Left hindlimb (tissue), 1 donor: ENCODE results near the gene DDX20.
A peak's percentile ranks its signal among the peaks of the same experiment; 100 is the strongest.

Experiments used
- DNase-seq: peaks from one replicate; pipeline ENCODE4 v3.0.0-alpha.2; 2018

The DDX20 gene, protein sequence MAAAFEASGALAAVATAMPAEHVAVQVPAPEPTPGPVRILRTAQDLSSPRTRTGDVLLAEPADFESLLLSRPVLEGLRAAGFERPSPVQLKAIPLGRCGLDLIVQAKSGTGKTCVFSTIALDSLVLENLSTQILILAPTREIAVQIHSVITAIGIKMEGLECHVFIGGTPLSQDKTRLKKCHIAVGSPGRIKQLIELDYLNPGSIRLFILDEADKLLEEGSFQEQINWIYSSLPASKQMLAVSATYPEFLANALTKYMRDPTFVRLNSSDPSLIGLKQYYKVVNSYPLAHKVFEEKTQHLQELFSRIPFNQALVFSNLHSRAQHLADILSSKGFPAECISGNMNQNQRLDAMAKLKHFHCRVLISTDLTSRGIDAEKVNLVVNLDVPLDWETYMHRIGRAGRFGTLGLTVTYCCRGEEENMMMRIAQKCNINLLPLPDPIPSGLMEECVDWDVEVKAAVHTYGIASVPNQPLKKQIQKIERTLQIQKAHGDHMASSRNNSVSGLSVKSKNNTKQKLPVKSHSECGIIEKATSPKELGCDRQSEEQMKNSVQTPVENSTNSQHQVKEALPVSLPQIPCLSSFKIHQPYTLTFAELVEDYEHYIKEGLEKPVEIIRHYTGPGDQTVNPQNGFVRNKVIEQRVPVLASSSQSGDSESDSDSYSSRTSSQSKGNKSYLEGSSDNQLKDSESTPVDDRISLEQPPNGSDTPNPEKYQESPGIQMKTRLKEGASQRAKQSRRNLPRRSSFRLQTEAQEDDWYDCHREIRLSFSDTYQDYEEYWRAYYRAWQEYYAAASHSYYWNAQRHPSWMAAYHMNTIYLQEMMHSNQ

DNA sequence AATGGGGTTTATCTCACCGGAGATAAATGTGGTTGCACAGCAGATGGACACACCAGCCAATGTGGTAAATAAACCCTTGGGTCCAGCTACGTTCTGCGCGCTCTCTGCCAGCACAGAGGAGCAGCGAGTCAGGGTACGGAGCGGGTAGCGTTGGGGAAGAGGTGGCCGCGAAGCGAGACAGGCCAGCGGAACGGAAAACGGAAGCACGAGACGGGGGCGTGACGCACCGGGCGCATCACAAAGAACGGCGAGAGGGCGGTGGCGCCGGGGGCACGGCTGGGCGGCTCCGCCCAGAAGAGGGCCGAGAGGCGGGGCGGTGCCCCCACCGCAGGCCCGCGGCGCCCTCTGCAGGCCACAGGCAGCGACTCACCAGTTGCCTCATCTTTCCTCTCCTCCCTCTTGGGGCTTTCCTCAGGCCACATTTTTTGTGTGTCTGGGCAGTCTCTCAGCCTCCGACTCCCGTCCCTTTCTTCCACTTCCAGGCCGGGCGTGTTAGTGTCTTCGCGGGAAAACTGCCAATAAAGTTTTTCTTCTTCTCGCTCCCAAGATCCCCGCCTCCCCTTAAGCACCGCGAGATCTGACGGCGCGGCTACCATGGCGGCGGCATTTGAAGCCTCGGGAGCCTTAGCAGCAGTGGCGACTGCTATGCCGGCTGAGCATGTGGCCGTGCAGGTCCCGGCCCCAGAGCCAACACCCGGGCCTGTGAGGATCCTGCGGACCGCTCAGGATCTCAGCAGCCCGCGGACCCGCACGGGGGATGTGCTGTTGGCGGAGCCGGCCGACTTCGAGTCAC lies at the start of gene DDX20:
TSS of gene DDX20 (plus strand) at position 571 of the 793 bp plus-strand sequence. CDS start at position 595, 24 bp downstream.
- peak; percentile 94 for DNase-seq

DNA sequence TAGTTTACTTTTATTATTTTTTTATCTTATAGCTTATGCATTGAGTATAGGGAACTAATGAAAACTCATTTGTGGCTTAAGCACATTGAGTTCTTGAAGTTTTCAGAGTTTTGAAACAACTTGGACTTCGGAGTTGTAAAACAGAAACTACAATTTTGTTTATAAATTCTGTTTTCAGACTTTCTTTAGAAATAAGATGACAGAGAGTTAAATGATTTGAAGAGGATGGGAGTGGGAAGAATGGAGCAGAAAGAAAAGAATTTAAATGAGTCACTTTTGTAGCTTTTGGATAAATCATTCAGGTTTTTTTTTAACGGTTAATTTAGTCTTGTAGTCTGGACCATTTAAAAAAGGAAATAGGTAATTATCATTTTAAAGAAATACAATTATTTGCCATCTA lies 48.8 kb upstream of the DDX20 start:
- no peak for DNase-seq

DNA sequence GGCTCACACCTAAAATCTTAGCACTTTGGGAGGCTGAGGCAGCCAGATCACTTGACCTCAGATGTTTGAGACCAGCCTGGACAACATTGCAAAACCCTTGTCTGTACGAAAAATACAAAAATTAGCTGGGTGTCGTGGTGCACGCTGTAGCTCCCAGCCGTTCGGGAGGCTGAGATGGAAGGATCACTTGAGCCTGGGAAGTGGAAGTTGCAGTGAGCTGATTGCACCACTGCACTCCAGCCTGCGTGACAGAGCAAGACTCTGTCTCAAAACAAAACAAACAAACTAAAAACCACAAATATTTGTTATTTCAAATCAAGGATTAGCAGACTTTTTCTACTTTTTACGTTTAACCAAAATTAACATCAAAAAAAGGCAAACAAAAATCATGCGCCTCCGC lies 47.8 kb upstream of the DDX20 start:
- no peak for DNase-seq

DNA sequence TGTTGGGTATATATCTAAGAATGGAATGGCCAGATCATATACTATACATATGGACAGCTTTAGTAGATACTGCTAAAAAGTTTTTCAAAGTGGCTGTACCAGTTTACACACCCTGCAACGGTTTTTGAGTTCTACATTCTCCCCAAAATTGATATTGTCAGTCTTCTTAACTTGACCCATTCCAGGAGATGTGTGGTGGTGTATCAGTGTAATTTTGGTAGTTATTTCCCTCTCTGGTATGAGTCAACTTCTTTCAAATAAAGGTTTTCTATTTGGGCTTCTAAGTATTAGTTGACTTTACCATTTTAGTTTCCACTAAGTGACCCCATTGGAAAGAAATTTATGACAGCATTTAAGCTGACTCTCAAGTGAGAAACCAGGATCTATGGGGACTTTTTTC lies 45.7 kb upstream of the DDX20 start:
- no peak for DNase-seq

DNA sequence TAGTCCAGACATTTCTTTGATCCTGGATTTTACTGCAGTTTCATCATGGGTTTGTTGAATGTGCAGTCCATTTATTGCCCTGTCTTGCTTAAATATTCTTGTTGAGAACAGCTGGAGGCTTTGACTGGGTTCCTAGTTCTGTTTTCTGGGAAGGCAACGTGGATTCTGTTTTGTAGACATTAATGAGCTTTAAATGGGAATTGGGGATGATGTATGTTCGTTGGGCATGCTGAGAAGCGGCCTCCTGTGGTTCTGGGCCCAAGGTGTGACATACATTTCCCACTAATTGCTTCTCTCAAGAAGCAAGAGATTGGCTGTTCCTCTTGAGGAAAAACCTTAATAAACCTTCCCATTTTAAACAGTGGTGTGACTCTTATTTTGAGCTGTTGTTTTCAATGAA lies 39.4 kb upstream of the DDX20 start:
- no peak for DNase-seq

DNA sequence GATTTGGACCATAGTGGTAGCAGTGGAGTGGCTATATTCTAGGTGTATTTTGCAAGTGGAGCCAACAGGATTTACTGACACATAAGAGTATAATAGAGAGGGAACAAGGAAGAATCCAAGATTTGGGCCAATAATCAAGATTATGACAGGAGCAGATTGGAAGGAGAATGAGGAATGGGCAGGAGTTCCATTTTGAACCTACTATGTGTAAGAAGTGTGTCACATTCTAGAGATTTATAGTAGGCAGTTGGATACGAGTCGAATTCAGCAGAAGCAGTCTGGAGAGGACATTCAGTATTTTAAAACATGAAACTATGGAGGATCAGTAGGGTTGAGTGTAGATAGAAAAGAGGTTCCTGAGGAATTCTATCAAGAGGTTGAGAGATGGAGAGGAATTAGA lies 38.3 kb upstream of the DDX20 start:
- no peak for DNase-seq

DNA sequence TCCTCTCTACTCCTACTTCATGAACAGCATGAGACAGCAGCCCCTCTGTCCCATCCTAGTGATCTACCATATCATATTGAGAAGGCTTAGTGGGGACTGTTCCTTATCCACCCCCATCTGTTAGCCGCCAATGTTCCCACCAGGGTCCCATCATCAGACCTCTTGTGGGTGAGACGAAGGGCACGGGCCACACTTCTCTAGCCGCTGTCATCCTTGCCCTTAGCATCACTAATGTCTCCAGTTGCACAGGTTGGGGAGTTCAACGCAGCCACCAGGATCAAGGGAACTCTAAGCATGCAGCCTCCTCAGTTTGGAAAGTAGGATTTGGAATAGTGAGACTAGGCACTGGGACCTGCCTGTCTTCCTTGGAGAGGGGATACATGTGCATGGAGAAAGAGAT lies 36.6 kb upstream of the DDX20 start:
- DNase-seq: no peak

DNA sequence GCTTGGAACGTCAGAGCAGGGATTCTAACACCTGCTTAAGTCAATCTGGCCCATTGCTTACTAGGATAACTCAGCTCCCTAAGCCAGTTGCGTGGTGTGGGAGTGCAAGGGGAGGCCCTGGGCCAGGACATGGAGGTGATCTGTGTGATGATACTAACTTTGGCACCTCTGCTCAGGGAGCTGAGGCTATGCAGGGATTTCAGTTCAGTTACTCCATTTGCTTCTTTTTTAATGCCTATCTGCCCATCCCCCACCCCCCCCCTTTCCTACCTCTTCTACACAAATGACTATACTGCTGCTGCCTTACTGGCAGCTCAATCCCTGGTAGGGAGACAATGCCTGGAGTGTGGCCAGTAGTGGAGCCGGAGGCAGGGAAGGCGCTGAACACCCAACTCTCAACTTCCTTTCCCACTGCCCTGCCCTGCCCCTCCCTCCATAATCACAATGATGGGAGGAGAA lies 36.0 kb upstream of the DDX20 start:
- DNase-seq: peak; percentile 73

DNA sequence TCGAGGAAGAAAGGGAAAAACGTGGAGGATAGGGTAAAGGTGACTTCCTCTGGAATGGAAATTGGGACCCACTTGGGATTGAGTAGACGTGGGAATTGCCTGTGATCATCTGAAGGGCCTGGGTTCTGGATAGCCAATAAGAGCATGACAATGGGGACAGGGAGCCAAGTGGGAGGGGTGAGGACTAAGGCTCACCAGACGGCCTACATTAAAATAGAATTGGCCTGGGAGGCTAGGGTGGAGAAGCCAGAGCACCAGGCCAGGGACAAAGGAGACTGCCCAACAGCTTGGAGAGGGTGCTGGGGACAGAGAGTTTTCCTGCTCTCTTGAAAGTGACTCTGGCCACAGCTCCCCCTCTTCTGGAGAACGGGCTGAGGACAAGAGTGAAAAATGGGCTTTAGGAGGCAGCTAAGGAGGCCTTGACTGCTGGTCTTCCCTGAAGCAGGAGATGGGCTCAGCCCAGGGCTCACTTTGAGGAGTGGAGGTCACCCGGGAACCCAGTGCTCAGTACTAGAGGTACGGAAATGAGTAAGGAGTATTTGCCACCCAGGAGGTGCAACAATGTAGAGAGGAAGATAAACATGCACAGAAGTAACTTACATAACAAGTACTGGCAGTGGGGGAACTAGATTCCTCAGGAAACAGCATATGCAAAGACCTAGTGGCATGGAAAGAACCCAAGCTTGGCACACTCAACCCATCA lies 35.3 kb upstream of the DDX20 start:
- no peak for DNase-seq

DNA sequence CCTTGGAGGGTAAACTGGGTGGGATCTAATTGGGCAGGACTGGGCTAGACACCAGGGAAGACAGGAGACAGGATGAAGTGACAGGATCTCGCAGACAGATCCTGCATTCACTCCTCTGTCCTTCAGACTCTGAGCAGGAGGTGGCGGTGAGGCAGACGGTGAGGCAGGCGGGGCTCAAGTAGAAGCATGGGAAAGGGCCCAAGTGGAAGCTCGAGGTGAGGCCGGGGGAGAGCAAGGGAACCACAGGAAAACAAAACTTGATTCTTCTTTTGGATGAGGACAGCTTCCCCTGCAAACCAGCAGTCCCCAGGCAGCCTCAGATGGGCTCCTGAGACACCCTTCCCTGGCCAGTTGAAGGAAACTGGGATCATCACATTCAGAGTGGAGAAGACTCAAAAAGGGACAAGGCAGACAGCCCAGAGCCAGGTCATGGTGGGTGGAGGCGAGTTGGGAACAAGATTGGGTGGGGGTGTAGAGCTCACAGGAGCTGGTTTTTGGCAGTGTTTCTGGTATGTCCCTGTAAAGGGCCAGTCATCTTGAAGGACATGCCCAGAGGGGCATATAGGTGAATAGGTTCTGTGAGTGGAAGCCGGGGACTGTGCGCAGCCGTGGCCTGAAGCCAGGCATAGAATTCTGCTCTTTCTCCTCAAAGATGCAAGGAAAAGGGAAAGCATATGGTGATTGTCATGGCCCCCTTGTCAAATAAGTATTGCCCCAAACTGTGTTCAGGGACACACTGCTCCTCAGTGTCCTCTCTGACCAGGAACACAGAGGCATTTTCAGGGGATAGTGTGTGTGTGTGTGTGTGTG lies 34.5 kb upstream of the DDX20 start:
- DNase-seq: no peak

DNA sequence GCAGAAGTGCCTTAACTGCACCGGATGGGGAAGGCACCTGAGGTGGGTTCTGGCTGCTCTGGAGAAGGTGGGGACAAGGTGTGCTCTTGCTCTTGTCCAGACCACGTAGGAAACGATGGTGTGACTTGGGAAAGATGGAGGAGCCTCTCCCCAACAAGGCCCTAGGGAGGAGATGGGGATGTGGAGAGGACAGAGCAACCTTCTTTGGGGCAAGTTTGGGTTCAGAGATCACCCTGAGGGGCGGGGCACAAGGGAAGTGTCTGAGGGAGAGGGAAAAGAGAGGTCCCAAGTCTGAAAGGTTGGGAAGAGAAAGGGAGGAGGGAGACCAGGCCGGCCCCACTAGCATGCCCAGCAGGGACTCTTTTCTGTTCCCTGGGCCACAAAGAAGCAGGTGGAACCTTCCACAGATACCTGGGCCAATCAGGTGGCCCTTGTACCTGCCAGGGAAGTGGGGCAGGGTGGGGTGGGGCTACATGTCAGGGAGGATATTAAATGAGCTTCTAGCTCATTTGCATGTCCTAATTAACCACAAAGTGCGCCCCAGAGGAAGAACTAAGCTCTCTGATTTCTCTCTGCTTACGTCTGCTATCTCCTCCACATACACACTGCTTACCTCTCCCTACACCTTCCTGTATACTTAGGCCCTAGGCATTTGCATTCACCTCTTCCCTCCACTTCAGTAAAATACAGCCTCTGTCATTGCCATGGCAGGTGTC lies 32.5 kb upstream of the DDX20 start:
- DNase-seq: no peak

DNA sequence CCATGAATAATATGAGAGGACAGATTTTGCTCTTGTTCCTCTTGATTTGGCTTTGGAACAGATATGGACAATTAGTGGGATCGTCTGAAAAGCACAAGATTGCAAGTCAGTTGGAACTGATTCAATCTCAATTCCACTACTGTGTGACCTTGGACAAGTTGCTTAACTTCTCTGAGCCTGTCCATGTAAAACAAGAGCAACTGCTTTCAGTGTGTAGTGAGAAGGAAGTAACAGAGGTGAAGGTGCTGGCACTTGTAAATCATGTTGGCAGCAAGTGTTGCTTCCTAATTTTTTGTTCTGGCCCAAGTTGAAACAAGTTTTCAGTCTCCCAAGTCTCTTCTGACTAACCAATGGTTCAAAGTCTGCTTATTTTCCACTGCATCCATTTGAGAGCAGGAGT lies 31.8 kb upstream of the DDX20 start:
- DNase-seq: no peak

DNA sequence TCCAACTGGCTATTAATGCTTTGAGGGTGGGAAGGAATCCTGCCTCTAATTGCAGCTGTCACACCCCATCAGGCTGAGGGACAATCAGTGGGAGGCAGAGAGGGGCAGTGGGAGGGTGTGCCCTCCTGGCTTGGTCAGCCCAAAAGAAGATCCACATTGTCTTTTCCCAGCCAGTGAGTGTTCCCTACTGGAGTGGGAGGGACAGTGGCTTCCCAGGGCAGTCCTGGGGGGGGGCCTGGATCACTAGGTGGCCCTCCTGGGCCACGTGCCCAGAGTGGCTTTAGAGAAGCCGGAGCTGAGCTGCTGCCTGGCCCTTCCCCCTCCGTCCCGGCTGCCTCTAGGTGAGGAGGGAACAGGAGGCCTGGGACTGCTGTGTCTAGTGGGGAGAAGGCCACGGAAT lies 30.5 kb upstream of the DDX20 start:
- peak; percentile 72 for DNase-seq

DNA sequence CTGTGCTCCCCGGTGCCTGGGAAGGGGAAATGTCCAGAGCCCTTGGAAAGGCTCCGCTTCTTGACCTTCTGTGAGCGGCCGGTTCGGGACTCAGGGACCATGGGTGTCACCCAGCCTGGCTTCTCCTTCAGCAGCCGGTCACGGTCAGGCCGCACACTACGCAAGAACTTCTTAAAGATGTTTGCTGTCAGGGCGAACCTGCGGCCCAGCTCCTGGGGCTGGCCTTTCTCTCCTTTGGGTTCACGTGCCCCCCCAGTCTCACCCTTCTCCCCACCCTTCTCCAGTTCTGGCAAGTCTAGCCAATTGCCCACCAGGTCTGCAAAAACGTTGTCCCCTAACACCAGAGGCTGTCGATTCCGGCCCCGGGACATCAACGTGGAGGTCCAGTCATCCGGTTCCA lies 28.6 kb upstream of the DDX20 start:
- DNase-seq: no peak

DNA sequence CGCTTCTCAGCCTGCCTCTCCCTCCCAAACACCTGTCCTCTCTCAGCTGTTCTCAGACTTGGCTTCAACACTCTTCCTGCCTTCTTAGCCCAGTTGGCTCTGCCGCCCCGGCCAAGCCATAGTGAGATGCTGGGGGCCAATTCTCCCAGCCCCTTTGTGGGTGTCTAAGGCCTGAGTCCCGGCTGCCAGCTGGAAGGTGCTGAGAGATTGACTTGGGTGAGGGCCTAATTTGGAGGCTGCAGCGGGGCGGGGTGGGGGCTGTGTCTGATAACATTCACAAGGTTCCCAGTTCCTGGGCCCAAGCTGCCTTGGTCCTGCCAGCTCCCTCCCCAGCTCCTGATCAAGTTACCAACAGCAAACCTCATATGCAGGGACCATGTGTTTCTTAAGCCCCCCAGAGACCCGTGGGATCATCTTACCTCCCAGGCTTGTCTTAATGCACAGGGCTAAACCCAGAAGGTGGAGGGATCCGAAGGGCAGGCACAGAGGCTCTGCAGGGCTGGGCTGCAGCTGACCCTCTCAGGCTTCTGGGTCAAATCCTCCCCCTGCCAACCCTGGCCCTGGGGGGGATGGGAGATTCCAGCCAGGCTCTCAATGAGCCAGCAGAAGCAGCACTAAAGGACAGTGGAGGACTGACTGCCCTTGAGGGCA lies 26.3 kb upstream of the DDX20 start:
- peak; percentile 75 for DNase-seq

DNA sequence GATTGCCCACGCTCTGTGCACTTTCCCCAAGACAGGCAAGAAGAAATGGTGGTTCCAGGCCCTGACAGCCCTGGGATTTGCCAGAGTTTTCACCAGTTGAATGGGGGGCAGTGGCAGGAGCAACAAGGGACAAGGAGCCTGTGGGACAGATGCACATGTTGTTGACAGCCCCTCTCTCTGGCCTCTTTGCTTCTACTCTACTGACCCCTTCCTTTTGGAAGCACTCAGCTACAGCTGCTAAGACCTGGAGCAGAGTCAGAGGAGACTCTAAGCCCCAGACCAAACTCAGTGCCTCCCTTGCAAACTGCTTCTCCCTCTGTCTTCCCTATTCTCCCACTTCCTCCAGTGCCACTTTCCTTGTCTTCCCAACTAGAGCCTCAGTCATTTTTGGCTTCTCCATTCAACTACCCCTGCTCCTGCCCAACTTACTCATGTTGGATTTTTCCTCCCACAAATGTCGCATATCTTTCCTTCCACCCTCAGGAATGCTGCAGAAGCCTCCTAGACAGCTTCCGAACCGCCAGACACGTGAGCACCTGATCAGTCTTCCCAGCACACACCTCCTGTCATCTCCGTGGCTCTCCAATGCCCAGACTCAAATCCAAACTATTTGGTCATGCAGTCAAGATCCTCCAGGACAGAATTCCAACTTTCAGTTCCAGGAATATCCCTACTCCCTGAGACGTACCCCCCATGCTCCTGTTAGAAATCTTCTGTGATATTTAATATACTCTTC lies 25.6 kb upstream of the DDX20 start:
- no peak for DNase-seq

DNA sequence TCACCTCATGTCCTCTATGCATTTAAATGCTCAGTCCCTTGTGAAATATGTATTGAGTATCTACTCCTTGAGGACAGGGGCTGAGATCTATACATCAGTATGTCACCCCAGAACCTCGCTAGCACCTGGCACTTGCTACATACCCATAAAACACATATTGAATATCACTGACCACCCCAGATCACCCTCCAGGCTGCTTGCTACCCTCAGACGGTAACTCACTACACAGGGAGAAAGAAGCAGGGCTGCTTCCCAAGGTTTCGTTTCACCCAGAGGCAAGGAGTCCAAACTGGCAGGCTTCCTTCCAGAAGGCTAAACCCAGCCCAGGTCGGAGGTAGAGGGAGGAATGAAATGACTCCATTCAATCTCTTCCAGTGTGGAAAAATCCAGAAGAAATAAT lies 25.0 kb upstream of the DDX20 start:
- DNase-seq: no peak

DNA sequence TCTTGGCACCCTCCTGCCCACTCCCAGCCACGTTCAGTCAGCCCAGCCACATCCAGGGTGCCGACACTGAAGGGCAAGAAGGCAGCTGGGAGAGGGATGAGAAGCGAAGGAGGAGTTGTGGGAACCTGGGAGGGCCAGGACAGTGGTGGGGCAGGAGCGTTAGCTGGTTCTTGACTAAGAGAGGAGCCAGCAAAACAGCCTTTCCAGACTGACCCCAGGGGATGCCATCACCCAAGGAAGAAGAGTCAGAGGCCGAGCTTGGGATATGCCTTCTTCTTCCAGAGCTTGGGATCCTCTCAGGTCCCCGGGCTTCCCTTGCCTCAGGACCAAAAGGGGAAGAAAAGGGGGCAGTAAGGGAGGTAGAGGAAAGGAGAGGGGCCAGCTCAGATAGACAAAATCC lies 23.7 kb upstream of the DDX20 start:
- no peak for DNase-seq

DNA sequence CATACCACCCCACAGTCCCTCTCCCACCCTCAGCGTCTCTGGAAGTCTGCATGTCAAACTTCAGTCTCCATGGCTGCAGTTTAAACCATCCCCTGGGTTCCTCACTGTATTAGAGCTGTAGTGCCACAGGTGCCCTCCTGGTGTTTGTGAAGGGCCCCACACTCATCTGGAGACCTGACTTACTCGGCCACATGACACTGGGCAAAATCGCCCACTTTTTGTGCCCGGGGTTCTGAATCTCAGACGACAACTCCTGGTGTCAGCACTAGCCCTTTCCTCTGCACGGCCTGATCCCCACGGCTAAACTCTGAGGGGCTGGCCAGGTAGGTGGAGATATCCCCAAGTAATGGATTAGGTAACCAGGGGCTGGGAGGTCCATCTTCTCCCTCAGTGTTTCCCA lies 23.0 kb upstream of the DDX20 start:
- no peak for DNase-seq
